Measurements from ENCODE around the gene PLA2G4A.

GRCh38 chr1:186849826-186850225, 21.1 kb downstream of the PLA2G4A start:
- TF ChIP-seq CTCF (conservative IDR thresholded peaks at IDR 0.05; ENCODE audit: low read depth in 2 of 2) (no peak), EZH2phosphoT487 (IDR thresholded peaks at IDR 0.05; ENCODE audit: unreplicated experiment) (no peak), REST (IDR thresholded peaks at IDR 0.05; ENCODE audit: unreplicated experiment) (no peak)
